GM23338 (cell line): ENCODE data around the gene SAFB2. TPM values are rescaled to one million over a fixed set of nuclear protein-coding genes. Genes with fewer than 3 reads are reported as not detected.

Experiments used
- ATAC-seq: fragments of 200-7000 bp; cut with Tn5 transposase; 3 replicates; pipeline ENCODE4 v1.9.1; 2020
- DNase-seq: peaks from one replicate; pipeline ENCODE4 v3.0.0-alpha.2; 2015; ENCODE audit warnings: low spot score
- H2AFZ ChIP-seq: fragments of 200-600 bp; sonication (generic); 2 replicates; pipeline ENCODE4 v1.8.0; 2016; ENCODE audit warnings: antibody characterized with exemption, mild to moderate bottlenecking, moderate library complexity
- H3F3A ChIP-seq: fragments of 200-600 bp; sonication (generic); replicated peaks from 2 replicates; pipeline ENCODE4 v1.8.0; 2017; ENCODE audit warnings: antibody characterized with exemption, mixed run types, low read depth
- H3K27ac ChIP-seq: fragments of 200-600 bp; sonication (generic); 2 replicates; pipeline ENCODE4 v1.6.1; 2016; ENCODE audit warnings: low read depth
- H3K27me3 ChIP-seq: fragments of 200-600 bp; sonication (generic); 2 replicates; pipeline ENCODE4 v1.8.0; 2016; ENCODE audit warnings: mild to moderate bottlenecking, mixed run types, moderate library complexity; ENCODE audit not compliant: insufficient read depth
- H3K36me3 ChIP-seq: fragments of 200-600 bp; sonication (generic); 2 replicates; pipeline ENCODE4 v1.8.0; 2016; ENCODE audit warnings: mild to moderate bottlenecking; ENCODE audit not compliant: insufficient read depth
- H3K4me1 ChIP-seq: fragments of 200-600 bp; sonication (generic); 2 replicates; pipeline ENCODE4 v1.8.0; 2016; ENCODE audit warnings: mild to moderate bottlenecking, moderate library complexity; ENCODE audit not compliant: insufficient read depth
- H3K4me2 ChIP-seq: fragments of 200-600 bp; sonication (generic); 2 replicates; pipeline ENCODE4 v1.7.1; 2017; ENCODE audit warnings: mixed run types
- H3K4me3 ChIP-seq: fragments of 200-600 bp; sonication (generic); 2 replicates; pipeline ENCODE4 v1.6.1; 2016; ENCODE audit warnings: mixed run types
- H3K79me2 ChIP-seq: fragments of 200-600 bp; sonication (generic); replicated peaks from 2 replicates; pipeline ENCODE4 v1.8.0; 2017; ENCODE audit warnings: mild to moderate bottlenecking; ENCODE audit not compliant: insufficient read depth
- H3K9me2 ChIP-seq: fragments of 200-600 bp; sonication (generic); 2 replicates; pipeline ENCODE4 v1.8.0; 2017; ENCODE audit not compliant: insufficient read depth
- H4K20me1 ChIP-seq: fragments of 200-600 bp; sonication (generic); replicated peaks from 2 replicates; pipeline ENCODE4 v1.8.0; 2017; ENCODE audit warnings: mild to moderate bottlenecking; ENCODE audit not compliant: insufficient read depth
- H3K27ac Mint-ChIP-seq: 2 replicates; pipeline ENCODE4 v1.8.0; 2020; ENCODE audit warnings: inconsistent platforms, mild to moderate bottlenecking, moderate library complexity, mixed read lengths
- H3K27me3 Mint-ChIP-seq: 3 replicates; pipeline ENCODE4 v1.8.0; 2022; ENCODE audit warnings: low read depth, mild to moderate bottlenecking, moderate library complexity, mixed read lengths, inconsistent platforms; ENCODE audit not compliant: insufficient read depth, poor library complexity
- H3K36me3 Mint-ChIP-seq: 3 replicates; pipeline ENCODE4 v1.8.0; 2021; ENCODE audit warnings: low read depth, mild to moderate bottlenecking, inconsistent platforms, moderate library complexity, mixed read lengths
- H3K4me1 Mint-ChIP-seq: 3 replicates; pipeline ENCODE4 v1.8.0; 2020; ENCODE audit warnings: mild to moderate bottlenecking, inconsistent platforms, mixed read lengths
- H3K4me3 Mint-ChIP-seq: 3 replicates; pipeline ENCODE4 v1.8.0; 2021; ENCODE audit warnings: moderate library complexity, mild to moderate bottlenecking, inconsistent platforms, mixed read lengths
- H3K9me3 Mint-ChIP-seq: 3 replicates; pipeline ENCODE4 v1.8.0; 2020; ENCODE audit warnings: moderate library complexity, mild to moderate bottlenecking, inconsistent platforms, mixed read lengths
- CTCF ChIP-seq, 2 experiments: fragments of 200-600 bp in 1 of 2; sonication (generic) in 1 of 2; conservative IDR thresholded peaks; 2 replicates each; pipeline versions ENCODE4 v1.5.1 to v1.6.1; 2016 to 2017; ENCODE audit warnings: antibody characterized with exemption in 2 of 2, low read depth in 2 of 2, mild to moderate bottlenecking in 2 of 2, moderate library complexity in 1 of 2
- EZH2 ChIP-seq: fragments of 200-600 bp; sonication (generic); IDR thresholded peaks from one replicate; pipeline ENCODE4 v1.8.0; 2017; ENCODE audit warnings: antibody characterized with exemption, mild to moderate bottlenecking, low read depth; ENCODE audit not compliant: unreplicated experiment
- EZH2phosphoT487 ChIP-seq: fragments of 200-600 bp; sonication (generic); IDR thresholded peaks from one replicate; pipeline ENCODE4 v1.8.1; 2018; ENCODE audit warnings: antibody characterized with exemption; ENCODE audit not compliant: unreplicated experiment
- NANOG ChIP-seq: IDR thresholded peaks from 2 replicates; pipeline ENCODE4 v1.6.1; 2016; ENCODE audit warnings: antibody characterized with exemption, borderline replicate concordance
- STAT1 ChIP-seq: IDR thresholded peaks from one replicate; pipeline ENCODE4 v1.6.1; 2016; ENCODE audit warnings: antibody characterized with exemption; ENCODE audit not compliant: unreplicated experiment
- ZNF114 ChIP-seq: fragments of 250-450 bp; sonication (Bioruptor Pico); IDR thresholded peaks from 2 replicates; pipeline ENCODE4 v1.5.0; 2020; ENCODE audit warnings: mild to moderate bottlenecking, moderate library complexity
- ZNF331 ChIP-seq: fragments of 250-450 bp; sonication (Bioruptor Pico); IDR thresholded peaks from 2 replicates; pipeline ENCODE4 v1.5.0; 2020; ENCODE audit warnings: low read depth, mild to moderate bottlenecking, moderate library complexity
- polyA plus RNA-seq: library from polyadenylated mRNA; unstranded; fragments of >200 nt; fragmentation: Nextera tagmentation; extraction: Ambion mirVana; gene quantifications from 2 replicates; pipeline ENCODE4 v1.2.1, GENCODE V29; 2016
- total RNA-seq: library from RNA; depleted of rRNA; stranded (reverse); fragments of >200 nt; shearing (Covaris generic); gene quantifications from 2 replicates; pipeline ENCODE4 v1.2.3, GENCODE V29; 2014
- TF ChIP-seq, protein P1 (sequence below): IDR thresholded peaks from 2 replicates; pipeline ENCODE4 v1.6.1; 2016; ENCODE audit warnings: antibody characterized with exemption

Gene SAFB2
- total and polyA plus RNA-seq, 2 experiments from 2014 or later = 37.7 to 102 TPM

DNA sequence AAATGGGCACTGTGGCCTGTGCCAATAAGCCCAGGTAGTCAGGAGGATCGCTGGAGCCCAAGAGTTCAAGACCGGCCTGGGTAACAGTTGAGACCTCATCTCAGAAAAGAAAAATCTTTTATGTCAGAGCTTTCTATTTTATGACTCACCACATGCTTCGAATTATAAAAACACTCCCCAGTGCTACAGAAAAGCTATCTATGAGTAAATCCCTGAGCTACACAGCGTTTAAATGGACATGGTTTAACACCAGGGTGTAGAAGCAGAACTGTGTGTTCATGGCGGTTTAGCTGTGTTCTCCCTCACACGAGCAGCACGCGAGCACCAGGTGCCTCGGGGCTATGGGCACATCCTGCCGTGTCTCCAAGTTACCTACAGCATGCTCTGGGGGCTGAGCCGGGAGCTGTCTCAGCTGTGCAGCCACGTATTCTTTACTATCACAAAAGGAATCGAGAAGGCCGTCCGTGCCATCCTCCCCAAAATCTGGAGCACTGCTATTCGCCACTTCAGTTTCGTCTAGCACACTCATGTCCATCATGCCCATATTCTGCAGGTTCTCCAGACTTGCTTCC, 6.7 kb downstream of the SAFB2 start:
- H3K4me1 Mint-ChIP-seq = peaks cover 3% of the 10 kb centered on the region; the same call in 2 of the 3 replicates
- DNase-seq (no peak), ATAC-seq (no peak)
- H3K36me3 Mint-ChIP-seq = peaks cover 88% of the 10 kb centered on the region
- no peak overlapping the region for H3K27ac Mint-ChIP-seq
- peaks cover 9% of the 10 kb centered on the region for H3K27me3 Mint-ChIP-seq
- Histone ChIP-seq H3K79me2 (peaks cover 41% of the 10 kb centered on the region), H3F3A (0 out of 2 replicates have a peak, but pooled peaks cover 5% of the 10 kb centered on the region), H3K27me3 (no peaks in the 10 kb centered on the region), H2AFZ (no peak overlapping the region), H3K36me3 (peaks cover 70% of the 10 kb centered on the region), H3K4me2 (no peak overlapping the region), H3K9me2 (no peaks in the 10 kb centered on the region), H4K20me1 (peaks cover 31% of the 10 kb centered on the region), H3K4me3 (no peak overlapping the region), H3K27ac (no peak overlapping the region), H3K4me1 (no peaks in the 10 kb centered on the region)
- TF ChIP-seq NANOG (no peak), ZNF114 (CRISPR knock-in tag) (no peak), ZNF331 (CRISPR knock-in tag) (no peak), EZH2 (no peak), EZH2phosphoT487 (no peak), CTCF (conservative IDR thresholded peaks at IDR 0.05; ENCODE audit: low read depth in 2 of 2) (no peak), STAT1 (no peak)
- TF ChIP-seq, protein P1, sequence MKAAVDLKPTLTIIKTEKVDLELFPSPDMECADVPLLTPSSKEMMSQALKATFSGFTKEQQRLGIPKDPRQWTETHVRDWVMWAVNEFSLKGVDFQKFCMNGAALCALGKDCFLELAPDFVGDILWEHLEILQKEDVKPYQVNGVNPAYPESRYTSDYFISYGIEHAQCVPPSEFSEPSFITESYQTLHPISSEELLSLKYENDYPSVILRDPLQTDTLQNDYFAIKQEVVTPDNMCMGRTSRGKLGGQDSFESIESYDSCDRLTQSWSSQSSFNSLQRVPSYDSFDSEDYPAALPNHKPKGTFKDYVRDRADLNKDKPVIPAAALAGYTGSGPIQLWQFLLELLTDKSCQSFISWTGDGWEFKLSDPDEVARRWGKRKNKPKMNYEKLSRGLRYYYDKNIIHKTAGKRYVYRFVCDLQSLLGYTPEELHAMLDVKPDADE = no peak
- no peak overlapping the region for H3K4me3 Mint-ChIP-seq
- no peaks in the 10 kb centered on the region for H3K9me3 Mint-ChIP-seq

GRCh38 chr19:5612891-5613865, 9.4 kb downstream of the SAFB2 start:
- no peak overlapping the region for H3K4me2 ChIP-seq
- ATAC-seq (no peak), DNase-seq (no peak)
- TF ChIP-seq NANOG (no peak), EZH2 (no peak), STAT1 (no peak), ZNF114 (CRISPR knock-in tag) (no peak)
- TF ChIP-seq, protein P1 = no peak
- no peak overlapping the region for H3K4me3 ChIP-seq
- H3F3A ChIP-seq = 0 out of 2 replicates have a peak, but pooled peaks cover 5% of the 10 kb centered on the region
- Mint-ChIP-seq H3K36me3 (peaks cover 94% of the 10 kb centered on the region), H3K4me3 (no peak overlapping the region), H3K27ac (no peak overlapping the region), H3K27me3 (peaks cover 5% of the 10 kb centered on the region), H3K4me1 (no peaks in the 10 kb centered on the region), H3K9me3 (no peaks in the 10 kb centered on the region)
- peaks cover 79% of the 10 kb centered on the region for H3K36me3 ChIP-seq
- H3K27me3 ChIP-seq = no peaks in the 10 kb centered on the region
- no peaks in the 10 kb centered on the region for H3K9me2 ChIP-seq
- H4K20me1 ChIP-seq = peaks cover 22% of the 10 kb centered on the region
- no peak overlapping the region for H2AFZ ChIP-seq
- peaks cover 34% of the 10 kb centered on the region for H3K79me2 ChIP-seq
- no peak overlapping the region for H3K27ac ChIP-seq
- no peaks in the 10 kb centered on the region for H3K4me1 ChIP-seq
